Transverse colon (tissue), 4 donors: Measurements from ENCODE around the gene DNAJC5.

Experiments used
- CTCF ChIP-seq, 5 experiments: fragments of 200-600 bp in 3 of 5; fragments of 450-650 bp in 2 of 5; sonication (generic) in 3 of 5; IDR thresholded peaks; 1 replicate in 2 of 5; 2 replicates in 3 of 5; pipeline ENCODE4 v1.5.1; 2016 to 2017; ENCODE audit warnings: antibody characterized with exemption in 5 of 5, inconsistent platforms in 3 of 5, mild to moderate bottlenecking in 2 of 5, moderate library complexity in 1 of 5
- EP300 ChIP-seq: sonication (generic); formaldehyde crosslinking; IDR thresholded peaks from one replicate; pipeline ENCODE4 v1.6.1; 2017; ENCODE audit warnings: antibody characterized with exemption, low read depth
- POLR2A ChIP-seq: fragments of 450-650 bp; IDR thresholded peaks from one replicate; pipeline ENCODE4 v1.6.1; 2016; ENCODE audit warnings: antibody characterized with exemption, mild to moderate bottlenecking, moderate library complexity
- POLR2AphosphoS5 ChIP-seq, 3 donors: sonication (generic); formaldehyde crosslinking; IDR thresholded peaks; one replicate each; pipeline ENCODE4 v1.6.1; 2016; ENCODE audit warnings: antibody characterized with exemption in 3 of 3

GRCh38 chr20:63892402-63892801, 2.5 kb upstream of the DNAJC5 start:
- TF ChIP-seq EP300 (no peak), CTCF (IDR thresholded peaks at IDR 0.05) (no peak), POLR2A (no peak), POLR2AphosphoS5 (IDR thresholded peaks at IDR 0.05) (no peak)
